Stimulated activated CD8-positive, alpha-beta memory T cell treated with anti-CD3 and anti-CD28 coated beads, Interleukin-7, amount 100 ng/mL, for 4 hours (primary cell): Measurements from ENCODE around the gene NEDD4L.

Experiments
- DNase-seq, 2 donors: peaks; one replicate each; pipeline ENCODE4 v3.0.0-alpha.2; 2020; ENCODE audit warnings: low read depth in 2 of 2

The NEDD4L gene

DNA sequence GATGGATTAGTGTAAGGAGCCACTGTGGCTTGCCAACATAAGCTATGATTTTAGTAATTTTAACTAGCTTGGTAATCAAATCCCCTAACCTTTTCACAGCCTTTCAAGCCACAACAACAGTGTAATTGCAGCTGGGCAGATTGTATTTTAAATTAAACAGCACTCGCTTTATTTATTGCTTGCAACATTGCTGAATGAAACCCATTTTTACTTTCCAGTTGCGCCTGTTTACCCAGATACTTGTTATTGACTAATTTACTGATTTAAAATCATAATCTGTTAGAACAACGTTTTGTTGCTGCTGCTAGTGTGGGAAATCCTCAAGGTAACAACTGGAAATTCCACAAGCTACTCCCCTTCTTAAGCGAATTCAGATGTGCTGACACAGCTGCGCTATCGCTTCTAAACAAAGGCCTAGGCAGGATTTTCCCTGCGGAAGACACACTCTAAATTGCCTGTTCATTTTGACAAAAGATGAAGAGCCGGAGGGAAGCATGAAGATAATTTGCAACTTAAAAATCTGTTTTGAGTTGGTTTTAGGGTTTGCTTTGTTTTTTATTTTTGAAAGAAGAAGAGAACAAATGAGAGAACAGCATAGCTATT, 300.9 kb downstream of the NEDD4L start:
- no peak for DNase-seq

GRCh38 chr18:58345875-58346274, 301.8 kb downstream of the NEDD4L start:
- DNase-seq: no peak

DNA sequence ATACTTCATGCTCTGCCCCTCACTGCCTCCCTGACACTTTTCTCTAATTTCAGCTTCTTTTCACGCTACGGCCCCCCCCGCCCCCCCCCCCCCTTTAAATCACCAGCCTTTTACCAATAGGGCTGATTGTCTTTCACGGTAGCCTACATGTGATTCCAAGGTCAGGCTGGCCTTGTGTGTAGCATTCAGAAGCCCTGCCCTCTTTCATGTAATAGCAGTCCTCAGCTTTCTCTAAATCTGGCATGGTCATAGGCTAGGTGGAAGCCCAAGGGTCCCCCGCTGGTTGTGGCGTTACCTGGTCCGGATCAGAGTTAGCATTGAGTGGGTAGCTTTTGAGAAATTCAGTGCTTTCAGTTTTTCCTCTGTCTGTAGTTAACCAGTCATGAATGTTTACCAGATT, 303.1 kb downstream of the NEDD4L start:
- DNase-seq: no peak

DNA sequence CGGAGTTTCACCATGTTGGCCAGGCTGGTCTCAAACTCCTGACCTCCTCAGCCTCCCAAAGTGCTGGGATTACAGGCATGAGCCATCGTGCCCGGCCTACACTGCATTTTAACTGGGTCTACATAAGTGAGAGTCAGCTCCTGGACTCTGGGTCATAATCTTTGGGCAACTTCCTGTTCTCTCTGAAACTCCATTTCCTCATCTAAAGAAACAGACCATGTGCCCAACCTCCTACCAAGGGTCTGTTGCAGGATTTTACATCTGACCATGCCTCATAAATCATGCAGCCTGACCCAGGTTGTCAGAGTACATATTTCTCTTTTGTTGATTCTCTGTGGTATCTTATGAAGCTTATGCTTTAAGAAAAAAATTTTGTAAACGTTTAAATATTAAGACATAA, 304.5 kb downstream of the NEDD4L start:
- DNase-seq: no peak

GRCh38 chr18:58348951-58349350, 304.9 kb downstream of the NEDD4L start:
- no peak for DNase-seq

- DNase-seq: no peak
Measured at GRCh38 chr18:58349650-58350049, 305.6 kb downstream of the NEDD4L start.

DNA sequence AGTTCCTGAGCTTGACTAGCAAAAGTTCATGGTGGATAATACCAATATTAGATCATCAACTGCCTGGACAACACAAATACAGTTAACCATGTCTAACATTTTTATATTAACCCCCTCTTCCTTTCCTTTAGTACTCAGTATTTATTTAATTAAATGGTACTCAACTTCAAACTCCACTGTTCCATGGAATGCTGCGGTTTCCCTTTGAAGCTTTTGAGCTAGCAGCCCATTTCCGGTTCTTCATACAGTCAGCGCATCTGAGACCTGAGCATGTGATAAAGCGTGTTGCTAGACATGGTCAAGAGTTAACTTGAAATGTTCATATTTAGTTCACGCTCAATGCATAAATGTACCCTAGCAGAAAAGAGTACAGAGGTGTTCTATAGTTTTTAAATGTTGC, 306.5 kb downstream of the NEDD4L start:
- no peak for DNase-seq

GRCh38 chr18:58351776-58352175, 307.8 kb downstream of the NEDD4L start:
- DNase-seq: no peak

DNA sequence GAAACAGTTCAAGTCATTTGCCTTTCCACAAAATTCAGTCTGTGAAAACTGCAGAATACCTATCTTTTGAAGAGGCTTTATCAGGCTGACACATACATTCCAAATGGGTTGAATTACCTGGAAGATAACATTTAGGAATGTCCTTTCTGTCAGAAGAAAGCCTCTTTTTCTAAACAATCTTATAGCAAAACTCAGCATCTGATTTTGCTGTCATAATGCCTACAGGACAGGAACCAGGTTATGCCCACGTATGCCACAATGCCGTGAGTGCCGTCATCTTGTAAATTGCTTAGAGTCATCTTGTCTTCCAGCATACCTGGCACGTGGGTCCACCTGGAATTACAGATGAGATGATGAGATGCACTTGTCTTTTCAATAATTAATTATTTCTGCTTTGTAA, 309.6 kb downstream of the NEDD4L start:
- no peak for DNase-seq

DNA sequence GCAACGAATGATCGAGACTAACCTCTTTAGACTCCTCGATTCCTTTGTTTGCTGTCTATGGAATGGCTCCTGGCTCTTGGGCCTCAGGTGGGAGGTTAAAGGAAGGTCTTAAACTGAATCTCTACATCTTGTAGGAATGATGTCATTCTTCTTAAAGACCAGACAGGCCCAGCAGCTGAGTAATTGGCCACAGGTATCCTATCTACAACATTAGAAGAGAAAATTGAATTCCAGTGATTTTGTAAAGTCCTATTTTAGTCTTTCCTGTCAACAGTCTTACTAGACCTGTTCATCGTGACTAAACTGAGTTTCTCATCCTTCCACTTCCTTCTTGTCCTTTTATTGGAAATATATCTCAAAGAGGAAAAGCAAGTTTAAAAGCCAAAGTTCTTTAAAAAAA, 310.0 kb downstream of the NEDD4L start:
- DNase-seq: no peak

DNA sequence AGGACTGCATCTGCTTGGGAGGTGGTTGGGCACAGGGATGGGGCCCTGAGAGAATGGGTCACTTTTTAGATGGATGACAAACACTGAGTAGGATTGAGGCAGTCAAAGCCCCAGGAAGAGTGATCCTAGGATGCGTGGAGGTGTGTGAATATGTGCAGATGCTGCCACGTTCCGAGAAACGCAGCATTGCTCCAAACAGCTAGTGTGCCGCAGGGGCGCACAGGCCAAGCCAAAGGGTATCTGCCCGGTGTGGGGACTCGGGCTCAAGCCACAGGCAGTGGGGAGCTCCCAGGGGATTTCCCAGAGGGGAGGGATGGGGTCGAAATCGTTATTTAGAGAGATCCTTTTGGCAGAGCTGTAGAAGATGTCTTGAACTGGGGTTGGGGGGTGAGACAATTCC, 310.8 kb downstream of the NEDD4L start:
- no peak for DNase-seq

DNA sequence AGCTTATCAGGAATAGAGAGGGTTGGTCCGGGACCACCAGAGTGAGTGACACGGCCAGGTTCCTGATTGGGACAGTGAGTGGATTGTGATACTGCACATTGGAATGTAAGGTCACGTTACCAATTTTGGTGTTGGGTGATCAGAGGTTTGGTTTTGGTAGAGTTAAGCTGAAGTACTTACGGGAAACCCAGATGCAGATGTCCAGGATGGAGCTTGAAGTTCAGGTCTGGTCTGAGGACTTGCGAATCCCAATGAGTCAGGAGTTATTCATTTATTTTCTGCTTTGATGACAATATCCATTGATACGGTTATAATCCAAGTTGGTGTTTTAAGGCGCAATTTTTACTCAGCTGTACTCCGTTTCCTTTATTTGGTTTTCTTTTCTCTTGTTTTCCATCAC, 311.2 kb downstream of the NEDD4L start:
- DNase-seq: no peak

DNA sequence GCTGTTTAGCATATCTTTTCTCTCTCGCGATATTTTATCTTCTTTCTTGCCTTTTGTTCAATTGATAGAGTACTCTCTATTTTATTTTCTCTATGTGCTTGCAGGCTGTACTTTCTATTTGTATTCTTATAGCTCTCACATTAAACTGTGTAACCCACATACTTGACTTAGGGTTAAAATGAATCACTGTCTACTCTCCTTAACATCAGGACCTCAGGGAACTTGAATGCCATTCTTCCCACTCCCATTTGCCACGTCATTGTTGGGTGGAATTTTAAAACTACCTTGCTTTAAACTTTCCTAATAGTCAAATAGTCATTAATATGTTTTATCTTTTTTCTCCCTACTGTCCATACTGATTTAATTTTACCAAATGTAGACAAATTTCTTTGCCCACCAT, 315.2 kb downstream of the NEDD4L start:
- DNase-seq: no peak

DNA sequence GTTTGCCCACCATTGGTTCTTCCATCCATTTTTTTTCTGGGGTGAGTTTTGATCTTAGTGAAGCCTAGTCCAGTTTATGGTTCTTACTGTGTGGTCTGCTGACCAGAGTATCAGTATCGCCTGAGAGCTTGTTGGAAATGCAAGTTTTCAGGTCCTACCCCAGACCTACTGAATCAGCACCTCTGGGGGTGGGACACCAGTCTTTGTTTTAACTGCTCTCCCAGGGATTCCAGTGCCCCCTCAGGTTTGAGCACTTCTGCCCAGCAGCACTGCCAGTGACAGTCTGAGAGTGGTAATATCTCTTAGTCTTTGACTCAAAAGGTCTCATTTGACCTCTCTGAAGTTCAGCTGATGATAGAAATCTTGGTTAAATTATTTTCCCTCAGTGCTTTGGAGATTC, 315.6 kb downstream of the NEDD4L start:
- DNase-seq: no peak

- no peak for DNase-seq
Measured at GRCh38 chr18:58360324-58360723, 316.3 kb downstream of the NEDD4L start.

DNA sequence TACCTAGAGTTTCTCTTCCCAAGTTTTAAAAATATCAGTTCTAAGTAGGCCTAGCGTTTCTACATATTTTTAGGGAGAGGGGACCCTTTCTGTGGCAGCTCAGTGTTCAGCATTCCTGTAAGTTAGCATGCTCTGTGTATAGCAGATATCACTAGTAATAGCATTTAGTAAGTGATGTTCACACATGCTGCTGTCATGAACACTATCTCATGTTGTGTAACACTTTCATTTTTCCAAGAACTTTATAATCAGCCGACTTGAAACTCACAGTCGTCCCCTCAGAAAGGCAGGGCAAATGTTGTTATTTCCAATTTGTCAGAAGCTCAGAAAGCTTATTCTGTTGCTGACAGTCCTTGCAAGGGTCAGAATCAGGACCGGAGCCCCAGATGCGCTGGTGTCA, 317.2 kb downstream of the NEDD4L start:
- DNase-seq: no peak

DNA sequence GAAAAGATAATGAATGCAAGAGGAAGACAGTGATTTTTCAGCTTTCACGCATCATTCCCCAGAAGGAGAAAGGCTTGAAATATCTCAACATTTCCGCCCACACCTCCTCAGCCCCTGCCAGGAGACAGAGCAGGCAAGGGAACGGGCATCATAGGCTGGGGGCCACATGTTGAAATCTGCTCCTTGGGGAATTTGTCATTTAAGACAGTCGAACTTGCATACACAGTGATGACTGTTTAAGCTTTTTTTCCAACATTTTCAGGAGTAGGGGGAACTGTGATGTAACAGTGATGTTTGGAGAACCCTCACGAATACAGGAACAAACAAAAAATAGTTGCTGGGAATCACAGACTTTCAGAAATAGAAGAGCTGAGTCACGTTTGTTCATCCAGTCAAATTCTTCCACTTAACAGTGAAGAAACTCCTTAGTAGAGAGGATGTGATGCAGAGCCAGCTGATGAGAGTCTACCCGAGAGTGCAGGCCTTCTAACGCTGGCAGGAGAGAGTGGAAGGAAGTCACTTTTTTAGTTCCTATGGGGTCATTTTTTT, 318.1 kb downstream of the NEDD4L start:
- DNase-seq: no peak

- DNase-seq: no peak
Measured at GRCh38 chr18:58362829-58363271, 318.8 kb downstream of the NEDD4L start.

GRCh38 chr18:58363767-58364540, 319.9 kb downstream of the NEDD4L start:
- no peak for DNase-seq

GRCh38 chr18:58364876-58365528, 321.0 kb downstream of the NEDD4L start:
- no peak for DNase-seq

GRCh38 chr18:58367425-58368140, 323.6 kb downstream of the NEDD4L start:
- no peak for DNase-seq

DNA sequence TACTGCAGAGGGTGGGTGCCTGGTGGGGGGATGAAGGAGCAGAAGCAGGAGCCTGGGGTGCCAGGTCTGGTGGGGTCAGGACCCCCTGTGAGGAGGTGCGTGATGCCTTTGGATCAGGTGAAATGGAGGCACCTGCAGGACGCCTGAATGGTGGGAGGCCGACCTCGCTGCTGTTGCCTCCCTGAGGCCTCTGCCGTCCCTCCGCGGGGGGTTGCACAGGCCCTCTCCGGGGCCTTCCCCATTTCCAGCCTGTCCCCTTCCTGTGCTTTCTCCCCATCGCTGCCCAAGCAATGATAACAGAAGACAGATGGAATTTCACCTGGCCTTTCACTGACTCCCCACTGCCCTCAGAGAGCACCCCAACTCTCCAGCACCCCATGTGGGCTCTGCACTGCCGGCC, 325.6 kb downstream of the NEDD4L start:
- DNase-seq: no peak
